AG09319 (cell line): ENCODE measurements around the gene BPIFA3.

Experiments
- DNase-seq: peaks from one replicate; pipeline ENCODE4 v3.0.0-alpha.2; 2010; ENCODE audit warnings: low read depth; ENCODE audit errors: extremely low read depth
- TF ChIP-seq, protein P1 (sequence below): IDR thresholded peaks from 2 replicates; pipeline ENCODE4 v1.5.1; 2011; ENCODE audit warnings: low read depth, mild to moderate bottlenecking, inconsistent platforms, low read length, moderate library complexity

BPIFA3 gene

DNA sequence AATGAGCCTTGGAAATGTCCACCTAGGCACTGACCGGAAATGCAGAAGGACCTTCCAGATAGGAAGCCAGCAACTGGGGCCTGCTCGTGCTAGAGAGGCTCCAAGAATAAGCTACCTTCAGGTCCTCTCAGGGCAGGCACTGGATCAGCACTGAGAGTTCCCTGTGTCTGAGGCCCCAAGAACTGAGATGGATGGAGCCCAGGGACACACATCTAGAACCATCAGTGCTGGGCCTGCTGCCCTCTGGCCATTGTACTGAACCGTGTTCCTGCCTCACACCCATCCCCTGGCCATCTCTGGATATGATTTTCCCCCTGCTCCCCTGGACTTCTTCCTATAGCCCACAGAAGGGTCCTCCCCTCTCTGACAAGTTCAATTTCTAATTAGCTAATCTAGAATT, 28.9 kb downstream of the BPIFA3 start:
- TF ChIP-seq, protein P1, sequence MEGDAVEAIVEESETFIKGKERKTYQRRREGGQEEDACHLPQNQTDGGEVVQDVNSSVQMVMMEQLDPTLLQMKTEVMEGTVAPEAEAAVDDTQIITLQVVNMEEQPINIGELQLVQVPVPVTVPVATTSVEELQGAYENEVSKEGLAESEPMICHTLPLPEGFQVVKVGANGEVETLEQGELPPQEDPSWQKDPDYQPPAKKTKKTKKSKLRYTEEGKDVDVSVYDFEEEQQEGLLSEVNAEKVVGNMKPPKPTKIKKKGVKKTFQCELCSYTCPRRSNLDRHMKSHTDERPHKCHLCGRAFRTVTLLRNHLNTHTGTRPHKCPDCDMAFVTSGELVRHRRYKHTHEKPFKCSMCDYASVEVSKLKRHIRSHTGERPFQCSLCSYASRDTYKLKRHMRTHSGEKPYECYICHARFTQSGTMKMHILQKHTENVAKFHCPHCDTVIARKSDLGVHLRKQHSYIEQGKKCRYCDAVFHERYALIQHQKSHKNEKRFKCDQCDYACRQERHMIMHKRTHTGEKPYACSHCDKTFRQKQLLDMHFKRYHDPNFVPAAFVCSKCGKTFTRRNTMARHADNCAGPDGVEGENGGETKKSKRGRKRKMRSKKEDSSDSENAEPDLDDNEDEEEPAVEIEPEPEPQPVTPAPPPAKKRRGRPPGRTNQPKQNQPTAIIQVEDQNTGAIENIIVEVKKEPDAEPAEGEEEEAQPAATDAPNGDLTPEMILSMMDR: no peak
- no peak for DNase-seq

DNA sequence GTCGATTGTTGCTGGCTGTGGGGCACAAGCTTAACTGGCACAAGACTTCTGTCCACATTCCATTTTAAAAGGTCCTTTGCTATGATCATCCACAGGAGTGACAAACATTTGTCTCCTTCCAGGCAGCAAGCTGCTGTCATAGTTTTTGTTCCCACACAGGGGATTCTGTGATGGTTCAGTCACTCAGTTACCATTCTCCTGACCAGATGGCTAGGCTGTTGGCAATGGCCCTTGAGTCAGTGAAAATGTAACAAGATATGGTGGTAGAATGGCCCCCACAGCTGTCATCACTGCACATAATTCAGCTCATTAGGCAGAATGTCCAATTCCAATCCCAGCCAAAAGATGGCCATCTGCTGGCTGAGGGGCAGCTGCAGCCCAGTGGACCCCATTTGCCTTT, 32.3 kb downstream of the BPIFA3 start:
- no peak for DNase-seq
- TF ChIP-seq, protein P1: no peak

DNA sequence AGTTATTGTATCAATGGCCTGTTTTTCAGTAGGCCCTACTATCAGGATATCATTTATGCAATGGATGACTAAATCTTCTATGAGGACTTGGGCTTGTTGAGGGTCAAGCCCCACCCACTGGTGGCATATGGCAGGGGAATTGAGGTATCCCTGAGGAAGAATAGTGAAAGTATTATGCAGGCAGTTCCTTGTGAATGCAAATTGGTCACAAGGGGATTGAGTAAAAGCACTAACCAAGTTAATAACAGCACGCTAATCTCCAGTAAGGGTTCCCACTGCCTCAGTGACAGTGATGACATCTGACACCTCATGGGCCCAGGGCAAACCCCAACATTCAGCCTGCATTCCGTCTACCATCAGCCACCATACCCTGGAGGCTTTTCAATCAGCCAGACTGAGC, 33.5 kb downstream of the BPIFA3 start:
- TF ChIP-seq, protein P1: no peak
- DNase-seq: no peak

DNA sequence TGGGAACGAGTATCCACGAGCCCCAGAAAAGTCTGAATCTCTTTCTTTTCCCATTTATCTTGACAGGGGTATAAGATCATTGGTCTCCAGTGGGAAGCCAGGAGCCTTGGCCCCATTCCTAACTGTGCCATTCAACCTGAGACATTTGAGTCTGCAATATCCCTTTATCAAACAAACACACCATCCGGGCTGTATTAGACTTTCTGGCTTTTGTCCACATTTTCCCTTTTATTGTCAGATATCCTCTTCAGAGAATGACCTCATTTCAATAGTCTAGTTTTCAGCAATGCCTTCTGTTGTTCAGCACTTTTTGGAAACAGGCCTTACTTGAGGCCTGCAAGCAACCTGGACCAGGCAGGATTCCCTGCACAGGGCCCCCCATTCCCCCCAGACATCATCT, 34.3 kb downstream of the BPIFA3 start:
- TF ChIP-seq, protein P1: no peak
- no peak for DNase-seq

DNA sequence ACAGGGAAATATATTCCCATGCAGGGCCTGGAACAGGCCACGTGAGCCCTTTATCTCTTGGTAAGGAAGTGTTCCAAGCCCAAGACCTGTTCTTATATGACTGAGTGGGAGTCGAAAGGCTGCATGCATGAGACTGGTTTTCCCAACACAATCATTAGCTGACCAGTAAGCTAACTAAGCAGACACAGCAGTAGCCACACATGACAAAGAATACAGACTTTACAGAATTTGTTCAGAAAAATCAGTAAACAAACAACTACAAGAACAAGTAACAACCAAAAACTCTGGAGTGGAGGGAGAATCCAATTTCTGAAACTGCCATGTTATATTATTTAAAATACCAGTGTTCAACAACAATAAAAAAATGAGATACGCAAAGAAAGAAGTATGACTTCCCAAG, 35.3 kb downstream of the BPIFA3 start:
- no peak for DNase-seq
- TF ChIP-seq, protein P1: no peak

DNA sequence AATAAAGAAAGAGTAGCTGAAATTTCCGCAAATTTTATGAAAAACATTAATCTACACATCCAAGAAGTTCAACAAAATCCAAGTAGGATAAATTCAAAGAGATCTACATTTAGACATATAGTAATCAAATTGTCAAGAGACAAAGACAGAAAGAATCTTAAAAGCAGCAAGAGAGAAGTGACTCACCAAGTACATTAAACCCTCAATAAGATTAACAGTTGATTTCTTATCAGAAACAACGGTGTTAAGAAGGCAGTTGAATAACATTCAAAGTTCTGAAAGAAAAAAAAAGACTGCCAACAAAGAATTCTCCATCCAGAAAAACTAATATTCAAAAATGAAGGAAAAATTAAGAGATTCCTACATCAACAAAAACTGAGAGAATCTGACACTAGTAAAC, 37.9 kb downstream of the BPIFA3 start:
- DNase-seq: no peak
- TF ChIP-seq, protein P1: no peak

DNA sequence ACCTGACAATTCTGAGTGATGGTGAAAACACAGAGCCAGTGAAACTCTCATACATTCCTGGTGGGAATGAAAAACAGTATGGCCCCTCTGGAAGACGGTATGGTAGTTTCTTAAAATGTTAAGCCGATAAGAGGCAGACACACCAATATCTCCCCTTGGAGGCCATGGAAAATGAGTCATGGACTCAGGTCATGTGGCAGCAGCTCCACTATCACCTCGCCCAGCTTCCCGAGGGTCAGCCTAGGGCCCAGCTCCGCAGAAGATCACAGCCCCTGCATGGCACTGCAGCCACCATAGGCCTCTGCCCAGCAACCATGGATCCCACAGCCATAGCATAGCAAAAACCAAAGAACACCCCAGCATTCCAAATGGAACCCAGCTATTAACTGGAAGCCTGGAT, 40.1 kb downstream of the BPIFA3 start:
- TF ChIP-seq, protein P1: no peak
- no peak for DNase-seq
